Measurements from ENCODE around the gene KRT7.
A peak's percentile ranks its signal among the peaks of the same experiment; 100 is the strongest.

The KRT7 gene

DNA sequence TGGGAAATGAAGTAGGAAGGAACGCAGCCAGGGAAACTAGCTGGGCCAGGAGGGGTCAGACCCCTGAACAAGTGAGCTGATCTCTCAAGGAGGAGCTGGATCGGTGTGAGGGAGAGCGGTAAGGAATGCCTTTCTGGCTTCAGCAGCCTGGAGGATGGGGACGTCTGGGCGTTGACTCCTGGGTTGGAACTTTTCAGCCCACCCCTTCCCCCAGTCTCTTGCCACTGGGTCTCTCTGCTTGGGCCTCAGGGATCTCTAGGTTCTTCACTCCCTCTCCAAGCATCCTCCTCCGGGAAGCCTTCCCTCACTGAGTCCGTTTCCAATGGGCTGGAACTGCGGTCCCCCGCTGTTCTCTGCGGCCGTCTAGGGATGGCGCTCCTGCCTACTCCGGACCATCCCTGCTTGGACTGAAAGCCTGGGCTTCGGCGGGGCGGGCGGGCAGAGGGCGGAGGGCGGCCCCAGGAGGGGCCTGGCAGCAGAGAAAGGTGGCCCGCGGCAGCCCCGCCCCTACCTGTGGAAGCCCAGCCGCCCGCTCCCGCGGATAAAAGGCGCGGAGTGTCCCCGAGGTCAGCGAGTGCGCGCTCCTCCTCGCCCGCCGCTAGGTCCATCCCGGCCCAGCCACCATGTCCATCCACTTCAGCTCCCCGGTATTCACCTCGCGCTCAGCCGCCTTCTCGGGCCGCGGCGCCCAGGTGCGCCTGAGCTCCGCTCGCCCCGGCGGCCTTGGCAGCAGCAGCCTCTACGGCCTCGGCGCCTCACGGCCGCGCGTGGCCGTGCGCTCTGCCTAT lies at the start of gene KRT7:
Gene KRT7, plus strand, starts transcription at position 570 of the 788 bp plus-strand sequence. Its CDS starts 54 bp downstream, at position 624.
- no peak for DNase-seq

DNA sequence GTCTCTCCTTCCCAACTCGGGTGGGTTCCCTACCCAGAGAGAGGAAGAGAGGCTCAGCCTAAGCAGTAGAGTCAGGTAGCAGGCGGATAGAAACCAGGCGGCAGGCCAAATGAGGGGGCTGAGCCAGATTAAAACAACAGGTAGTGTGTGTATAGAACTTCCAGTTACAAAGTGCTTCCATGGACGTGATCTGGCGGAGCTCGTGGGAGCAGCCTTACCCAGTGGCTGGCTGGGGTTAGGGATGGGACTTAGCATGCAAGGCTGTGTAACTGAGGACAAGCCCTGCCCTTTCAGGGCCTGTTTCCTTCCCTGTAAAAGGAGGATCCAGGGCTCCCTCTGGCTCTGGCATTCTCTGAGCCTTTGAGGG lies 49.5 kb upstream of the KRT7 start:
- peak in 2 of 51 donors; percentile 12 to 43 for DNase-seq

DNA sequence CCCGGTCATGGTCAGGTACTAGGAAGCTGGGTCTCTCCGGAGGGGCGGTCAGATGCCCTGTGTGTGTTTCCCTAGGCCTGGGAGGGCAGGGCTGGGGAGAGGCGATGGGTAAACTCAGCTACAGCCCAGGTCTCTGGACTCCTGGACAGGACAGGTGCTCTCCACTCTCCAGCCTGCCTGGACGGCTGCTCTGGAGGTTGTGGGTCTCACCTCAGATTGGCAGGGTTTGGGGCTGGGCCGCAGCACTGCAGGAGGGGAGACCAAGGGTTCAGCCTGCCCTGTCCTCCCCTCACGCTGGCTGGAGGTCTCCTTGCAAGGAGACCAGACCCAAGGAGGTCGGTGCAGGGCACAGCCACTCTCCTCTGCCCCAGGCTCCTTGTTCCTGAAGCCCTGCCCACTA lies 49.1 kb upstream of the KRT7 start:
- DNase-seq = no peak

DNA sequence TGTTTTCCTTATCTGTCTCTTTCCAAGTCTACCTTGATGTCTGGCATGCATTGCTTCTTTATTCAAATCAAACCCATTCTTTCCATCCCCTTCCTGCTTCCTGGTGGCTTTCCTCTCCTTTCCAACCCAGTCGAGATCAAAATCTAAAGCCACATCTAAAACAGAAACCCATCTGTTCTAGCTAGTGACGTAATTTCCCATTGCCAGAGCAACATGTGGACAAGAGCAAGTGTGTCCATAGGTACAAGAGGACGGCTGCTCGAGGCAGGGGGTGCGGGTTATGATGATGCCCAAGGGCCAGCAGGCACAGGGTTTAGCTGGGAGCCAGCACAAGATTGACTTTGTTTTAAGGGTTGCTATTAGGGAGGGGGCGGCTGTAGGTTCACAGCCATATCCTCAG lies 48.2 kb upstream of the KRT7 start:
- no peak for DNase-seq

DNA sequence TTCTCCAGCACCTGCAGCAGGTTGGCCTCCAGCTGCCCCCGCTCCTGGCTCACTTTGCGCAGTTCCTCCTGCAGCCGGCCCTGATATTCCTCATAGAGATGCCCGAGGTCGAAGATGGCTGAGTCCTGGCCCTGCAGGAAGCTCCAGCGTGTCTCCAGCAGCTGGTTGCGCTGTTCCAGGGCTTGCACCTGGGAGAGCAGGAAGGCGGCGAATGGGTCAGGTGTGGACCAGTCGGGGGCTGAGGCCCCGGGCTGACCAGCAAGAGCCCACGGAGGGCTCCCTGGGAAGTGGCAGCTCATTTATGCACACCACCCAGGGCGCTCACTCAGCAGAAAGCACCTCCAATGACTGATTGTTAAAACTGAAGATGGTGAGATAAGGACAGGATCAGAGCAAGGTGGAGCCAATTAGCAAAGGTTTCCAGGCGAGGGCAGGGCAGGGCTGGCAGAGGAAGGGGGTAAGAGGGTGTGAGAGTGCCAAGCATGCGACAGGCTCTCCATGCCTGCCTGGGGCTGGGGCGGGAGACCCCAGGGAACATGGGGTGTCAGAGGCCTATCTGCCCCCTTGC lies 47.6 kb upstream of the KRT7 start:
- no peak for DNase-seq

DNA sequence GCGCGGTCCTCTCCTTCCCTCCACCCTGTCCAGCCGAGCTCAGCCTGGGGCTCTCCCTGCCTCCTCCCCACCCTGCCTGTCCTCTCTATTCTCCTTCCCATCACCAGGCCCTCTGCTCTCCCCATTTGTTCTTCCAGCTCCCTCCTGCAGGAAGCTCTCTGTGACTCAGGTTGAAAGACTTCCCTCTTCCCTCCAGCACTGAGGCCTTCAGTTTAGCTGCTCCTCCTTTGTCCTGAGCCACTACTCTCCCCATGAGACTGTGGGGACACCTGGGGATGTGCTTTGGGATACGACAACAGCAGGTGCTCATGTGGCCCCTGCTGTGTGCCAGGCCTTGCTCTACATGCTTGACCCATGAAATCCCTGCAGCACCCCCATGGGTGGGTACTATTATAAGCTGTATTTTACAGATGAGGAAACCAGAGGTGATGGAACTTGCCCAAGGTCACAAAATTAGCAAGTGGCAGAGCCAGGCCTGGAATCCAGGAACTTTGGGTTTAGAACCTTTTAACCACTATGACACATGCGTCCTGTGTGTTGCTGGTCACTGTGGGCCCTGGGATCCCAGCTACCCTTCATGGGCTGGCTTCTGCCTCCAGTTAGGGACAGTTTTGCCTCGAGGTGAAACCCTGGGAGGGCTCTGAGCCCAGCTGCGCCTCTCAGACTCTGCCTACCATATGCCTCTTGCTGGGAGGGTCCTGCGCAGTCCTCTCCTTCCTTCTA lies 46.8 kb upstream of the KRT7 start:
- no peak for DNase-seq

DNA sequence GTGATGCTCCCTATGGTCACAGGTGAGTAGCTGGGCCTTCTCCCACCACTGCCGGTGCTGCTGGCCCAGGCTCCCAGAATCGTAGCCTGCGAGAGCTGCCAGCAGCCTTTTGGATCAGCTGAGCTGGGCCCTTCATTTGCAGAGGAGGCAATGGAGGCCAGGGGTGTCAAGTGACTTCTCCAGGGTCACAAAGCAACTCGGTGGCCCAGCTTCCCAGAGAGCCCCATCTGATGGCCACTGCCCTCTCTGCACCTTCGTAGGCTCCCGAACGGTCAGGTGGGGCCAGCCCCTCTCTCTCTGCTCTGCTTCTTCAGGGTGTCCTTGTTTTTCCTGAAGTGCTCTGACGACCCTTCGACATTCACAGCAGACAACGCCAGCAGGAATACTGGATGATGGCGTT lies 45.8 kb upstream of the KRT7 start:
- DNase-seq = no peak

DNA sequence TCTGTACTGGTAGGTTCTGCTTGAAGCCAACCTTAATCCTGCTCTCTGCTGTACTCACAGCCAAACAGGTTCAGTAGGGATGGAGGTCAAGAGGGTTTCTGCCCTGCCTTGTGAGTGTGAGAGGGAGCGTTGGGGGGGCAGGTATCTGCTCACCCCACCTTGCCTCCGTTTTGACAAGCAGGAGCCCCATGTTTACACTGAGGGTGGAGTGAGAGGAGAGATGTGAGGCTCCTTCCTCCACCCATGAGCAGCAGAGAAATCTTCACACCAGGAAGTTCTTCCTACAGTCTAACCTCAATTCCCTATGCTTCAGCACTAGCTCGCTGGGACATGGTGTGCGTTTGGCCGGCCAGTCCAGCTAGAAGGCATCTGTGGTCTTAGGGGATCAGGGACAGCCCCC lies 45.4 kb upstream of the KRT7 start:
- no peak for DNase-seq

DNA sequence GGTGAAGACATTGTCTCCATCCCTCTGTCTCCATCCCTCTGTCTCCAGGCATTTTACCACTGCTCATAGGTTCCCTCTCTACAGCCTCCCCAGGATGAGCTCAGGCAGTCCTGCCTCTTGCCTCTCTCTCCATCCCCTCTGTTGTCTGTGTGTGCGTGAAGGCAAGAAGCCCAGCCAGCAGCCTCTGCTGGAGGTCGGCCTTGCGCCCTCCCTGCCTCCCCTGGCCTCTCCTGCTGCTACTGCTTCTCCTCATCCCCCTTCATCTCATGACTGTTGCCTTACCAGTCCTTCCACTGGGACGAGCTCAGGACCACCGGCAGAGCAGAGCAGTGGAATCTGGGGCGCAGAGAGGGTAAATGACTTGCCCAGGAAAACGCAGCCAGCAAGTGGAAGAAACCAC lies 44.4 kb upstream of the KRT7 start:
- DNase-seq = no peak

DNA sequence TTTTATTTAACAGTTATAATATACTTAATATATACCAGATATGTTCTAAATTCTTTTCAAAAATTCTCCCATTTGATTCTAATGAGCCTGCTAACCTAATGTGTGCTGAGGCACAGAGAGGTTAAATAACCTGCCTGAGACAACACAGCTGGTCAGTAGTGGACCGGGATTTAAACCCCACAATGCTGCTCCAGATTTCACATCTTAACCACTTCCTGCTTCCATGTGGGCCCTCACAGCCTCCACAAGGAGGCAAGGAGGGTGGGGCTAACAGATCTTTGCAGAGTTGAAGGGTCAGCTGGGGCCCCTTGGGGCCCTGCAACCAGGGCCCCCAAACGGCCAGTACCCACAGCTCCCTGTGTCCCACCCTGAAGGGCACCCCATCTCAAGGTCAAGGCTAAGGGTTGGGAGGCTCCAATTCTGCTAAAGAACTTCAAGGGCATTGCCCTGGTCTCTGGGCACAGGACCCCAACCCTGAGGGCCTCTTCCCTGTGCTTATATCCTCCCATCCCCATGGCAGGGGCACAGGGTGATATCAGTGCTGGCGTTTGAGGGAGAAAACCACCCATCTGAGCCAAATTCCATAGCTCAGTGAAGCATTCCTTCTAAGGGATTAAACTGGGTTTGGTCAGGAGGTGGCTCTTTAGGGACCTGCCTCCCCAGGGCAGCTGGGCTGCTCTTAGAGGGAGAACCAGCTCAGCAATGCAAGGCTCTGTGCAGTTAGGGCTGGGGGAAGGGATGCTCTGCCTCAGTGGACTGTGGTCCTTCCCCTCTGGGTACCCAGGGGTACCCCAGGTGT lies 43.5 kb upstream of the KRT7 start:
- no peak for DNase-seq

DNA sequence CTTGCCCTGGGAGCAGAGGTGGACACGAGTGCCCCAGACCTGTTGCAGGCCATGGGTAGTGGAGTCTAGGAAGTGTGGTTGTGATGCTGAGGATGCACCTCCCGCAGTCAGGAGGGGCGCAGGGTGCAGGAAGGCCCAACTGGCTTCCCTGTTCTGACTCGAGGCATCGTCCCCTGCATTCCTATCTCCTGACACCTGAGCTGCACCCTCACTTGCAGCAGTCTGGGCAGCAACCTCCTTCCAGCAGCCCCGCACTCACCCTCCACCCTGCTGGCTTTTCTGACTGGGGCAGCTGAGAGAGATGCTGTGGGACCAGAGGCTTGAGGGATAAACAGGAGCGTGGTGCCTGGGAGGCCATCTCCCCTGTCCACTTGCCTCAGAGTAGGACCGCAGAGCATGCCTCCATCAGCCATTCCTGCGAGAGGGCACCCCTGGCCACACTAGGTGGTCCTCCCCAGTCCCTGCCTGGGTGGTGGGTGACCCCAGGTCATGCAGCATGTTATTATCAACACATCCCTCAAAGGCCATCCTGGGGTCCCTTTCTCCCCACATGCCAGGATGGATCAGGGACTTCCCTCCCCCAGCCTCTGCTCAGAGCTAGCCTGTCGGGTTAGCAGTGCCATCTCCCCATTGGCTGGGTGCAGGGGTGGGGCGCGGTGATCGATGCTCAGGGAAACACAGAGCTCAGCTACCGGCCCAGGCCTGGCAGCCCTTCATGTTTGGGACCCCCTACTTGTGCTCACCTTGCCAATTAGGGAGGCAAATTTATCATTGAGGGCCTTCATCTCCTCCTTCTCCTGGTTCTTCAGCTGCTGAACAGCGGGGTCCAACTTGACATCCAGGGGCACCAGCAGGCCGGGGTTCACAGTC lies 41.9 kb upstream of the KRT7 start:
- no peak for DNase-seq

DNA sequence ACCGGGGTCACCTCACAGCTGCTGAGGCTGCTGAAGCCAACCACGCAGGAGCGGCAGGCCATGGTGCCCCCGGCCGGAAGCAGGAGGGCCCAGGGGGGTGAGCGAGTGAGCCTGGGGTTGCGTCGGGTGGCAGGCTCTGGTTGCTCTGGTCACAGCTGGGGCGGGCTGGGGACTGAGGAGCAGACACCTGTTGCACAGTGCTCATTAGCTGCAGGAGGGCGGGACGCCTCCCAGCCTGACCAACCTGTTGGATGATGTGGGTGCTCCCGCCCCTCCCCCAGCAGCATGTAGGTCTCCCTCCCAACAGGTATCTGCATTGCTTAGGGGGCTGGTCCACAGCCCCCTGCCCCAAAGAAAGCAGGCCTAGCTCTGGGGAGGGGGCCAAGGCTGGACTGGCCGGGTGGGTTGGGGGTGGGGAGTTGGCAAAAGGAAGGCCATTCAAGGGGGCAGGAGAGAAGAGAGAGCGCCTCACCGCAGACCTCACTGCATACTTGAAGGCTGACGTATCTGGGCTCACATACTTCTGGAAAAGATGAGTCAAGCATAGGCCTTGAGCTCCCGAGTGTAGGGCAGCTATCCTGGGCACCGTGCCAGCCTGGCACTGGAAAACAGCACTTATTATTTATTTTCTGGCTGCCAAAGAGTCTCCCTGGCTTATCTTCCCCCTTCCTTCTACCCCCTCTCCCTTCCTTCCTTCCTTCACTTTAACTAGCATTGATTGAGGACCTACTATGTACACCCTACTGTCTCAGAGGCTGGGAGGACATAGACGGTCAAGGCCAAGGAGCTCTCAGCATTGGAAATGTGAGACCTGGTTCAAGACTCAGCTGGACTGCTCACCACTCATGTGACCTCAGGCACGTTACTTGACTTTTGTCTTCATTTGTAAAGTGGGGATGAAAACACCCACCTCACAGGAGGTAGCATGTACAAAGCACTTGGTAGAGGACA lies 40.9 kb upstream of the KRT7 start, which contains the start of gene KRT80:
Gene KRT80, minus strand, starts transcription at position 174 of the 951 bp plus-strand sequence. Its CDS starts 112 bp downstream, at position 62.
- peak in 35 of 51 donors; percentile 9 to 80 (median 43) for DNase-seq

DNA sequence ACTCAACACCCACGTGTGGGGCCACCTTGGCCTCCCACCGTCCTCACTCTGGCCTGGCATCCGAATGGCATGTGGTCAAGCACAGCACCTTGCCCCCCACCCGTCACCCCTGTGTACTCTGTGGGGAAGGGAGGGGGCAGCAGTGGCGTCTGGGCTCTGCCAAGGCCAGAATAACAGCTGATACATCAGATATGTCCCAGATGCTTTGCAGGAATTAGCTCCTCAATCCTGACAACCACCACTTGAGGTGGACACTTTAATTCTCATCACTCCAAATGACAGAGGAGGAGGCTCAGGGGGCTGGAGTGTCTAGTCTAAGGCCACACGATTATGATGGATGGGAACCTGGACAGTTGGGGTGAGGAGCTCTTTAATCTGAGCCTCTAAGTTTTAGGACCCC lies 39.5 kb upstream of the KRT7 start:
- no peak for DNase-seq

DNA sequence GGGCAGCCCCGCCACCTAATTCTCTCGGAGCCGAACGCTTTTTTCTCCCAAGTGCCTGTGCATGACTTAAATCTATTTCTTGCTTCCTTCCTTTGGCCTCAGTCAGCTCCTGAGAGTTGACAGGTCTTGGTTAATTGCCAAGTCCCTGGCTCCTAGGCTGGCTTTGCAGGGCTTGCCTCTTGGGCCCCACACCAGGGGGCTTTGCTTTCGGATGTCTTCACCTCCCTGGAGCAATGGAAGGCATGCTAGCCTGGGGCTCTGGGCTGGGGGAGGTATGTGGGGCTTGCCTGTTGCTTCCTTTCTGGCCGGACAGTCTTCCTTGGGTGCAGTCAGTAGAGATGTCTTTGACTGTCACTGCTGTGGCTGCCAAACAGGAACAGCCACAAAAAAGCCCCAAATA lies 39.1 kb upstream of the KRT7 start:
- no peak for DNase-seq

DNA sequence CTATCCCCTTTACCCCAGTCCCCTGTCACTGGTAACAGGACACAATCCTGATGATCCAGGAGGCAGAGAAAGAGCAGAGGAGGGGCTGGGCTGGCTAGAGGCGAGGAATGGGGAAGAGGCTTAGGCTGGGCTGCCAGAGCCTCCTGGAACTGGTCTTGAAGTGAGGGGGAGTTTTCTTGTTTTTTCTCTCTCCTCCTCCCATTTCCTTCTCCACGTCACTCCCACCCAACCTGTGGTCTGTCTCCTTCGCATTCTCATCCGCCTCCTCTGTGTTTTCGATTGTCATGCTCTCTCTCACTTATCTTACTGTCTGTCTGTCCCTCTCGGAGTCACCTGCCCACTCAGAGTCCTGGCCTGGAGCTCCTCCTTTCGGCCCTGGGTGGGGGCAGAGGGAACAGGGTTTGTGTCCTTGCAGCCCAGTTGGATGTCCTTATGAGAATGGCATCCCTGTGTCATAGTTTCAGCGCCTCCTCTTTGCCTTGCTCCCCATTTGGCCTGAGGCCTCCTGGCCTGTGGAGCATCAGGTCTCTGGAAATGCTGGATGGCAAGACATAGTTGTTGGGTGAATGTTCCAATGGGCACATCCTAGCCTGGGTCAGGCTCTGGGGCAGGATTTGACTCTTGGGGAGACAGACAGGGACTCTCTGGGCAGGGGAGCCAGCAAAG lies 37.8 kb upstream of the KRT7 start:
- DNase-seq = no peak

DNA sequence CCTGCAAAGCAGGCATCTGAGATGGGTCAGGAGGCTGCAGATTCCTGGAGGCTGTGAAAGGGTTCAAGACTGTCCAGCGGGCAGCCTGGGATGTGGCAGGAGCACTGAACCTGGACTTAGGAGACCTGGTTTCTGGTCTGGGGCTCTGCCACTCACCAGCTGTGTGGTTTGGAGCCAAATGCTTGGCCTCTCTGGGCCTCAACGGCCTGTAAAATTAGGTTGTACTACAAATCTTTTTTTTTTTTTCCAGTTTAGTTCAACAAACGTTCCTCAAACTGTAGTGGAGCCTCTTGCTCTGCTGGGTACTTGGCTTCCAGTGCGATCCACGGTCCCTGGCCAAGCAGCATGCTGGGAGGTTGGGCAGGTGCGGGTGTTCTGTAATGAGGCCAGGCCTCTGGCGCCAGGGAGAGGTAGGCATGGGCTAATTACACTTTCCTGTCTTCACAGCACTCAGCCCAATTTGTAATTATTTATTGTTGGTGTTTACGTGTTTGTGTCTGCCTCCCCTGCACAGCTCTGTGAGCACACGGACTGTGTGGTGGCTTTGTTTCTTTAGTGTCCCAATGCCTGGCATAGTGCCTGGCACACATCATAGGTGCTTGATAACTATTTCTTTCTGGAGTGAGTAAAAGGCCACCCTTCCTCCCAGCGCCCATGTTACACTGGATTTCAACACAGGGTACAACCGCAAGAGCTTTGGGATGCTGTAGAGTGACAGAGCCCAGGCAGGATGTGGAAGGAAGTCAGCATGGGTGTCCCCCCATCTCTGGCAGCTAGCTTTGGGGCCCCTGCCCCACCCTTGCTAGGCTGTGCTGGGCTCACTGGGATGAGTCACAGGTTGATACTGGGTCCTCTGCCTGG lies 35.4 kb upstream of the KRT7 start:
- peak in 3 of 51 donors; percentile 11 to 33 (median 26) for DNase-seq

DNA sequence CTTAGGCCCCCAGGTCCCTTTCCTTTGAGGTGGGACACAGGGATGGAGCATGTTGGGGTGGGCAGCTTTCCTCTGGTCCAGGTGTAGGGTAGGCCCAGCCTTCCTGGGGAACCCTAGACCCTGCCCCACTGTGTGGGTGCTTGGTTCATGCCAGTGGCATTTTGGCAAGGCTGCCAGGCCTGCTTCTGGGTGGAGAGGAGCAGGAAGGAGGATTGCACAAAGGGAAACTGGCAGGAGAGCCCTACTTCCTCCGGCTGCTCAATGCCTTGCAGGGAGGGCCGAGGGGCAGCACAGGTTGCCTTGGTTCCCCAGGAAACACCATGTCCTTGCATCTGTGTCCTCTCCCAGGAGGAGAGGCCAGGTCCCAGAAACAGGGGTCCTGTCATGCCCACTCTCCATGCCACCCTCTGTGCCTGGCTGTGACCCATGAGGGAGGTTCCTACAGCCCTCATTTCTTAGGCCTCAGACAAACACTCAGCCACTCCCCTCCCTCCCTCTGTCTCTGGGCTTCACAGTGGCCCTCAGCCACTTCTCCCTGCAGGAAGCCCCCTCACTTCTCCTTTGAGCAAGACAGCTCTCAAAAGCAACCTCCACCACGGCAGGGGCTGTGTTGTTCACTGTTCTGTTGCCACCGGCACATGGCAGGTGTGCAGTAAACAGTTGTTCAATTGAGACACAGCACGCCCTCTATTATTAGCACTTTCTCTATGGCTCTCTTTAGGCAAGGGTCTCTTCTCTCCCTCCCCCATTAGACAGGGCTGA lies 34.4 kb upstream of the KRT7 start:
- peak in 4 of 51 donors; percentile 10 to 48 (median 32) for DNase-seq

Data from hypothalamus (tissue), 51 donors.